B cell (primary cell): ENCODE data around the gene UMAD1. TPM values are rescaled to one million over a fixed set of nuclear protein-coding genes. Genes with fewer than 3 reads are reported as not detected.

ENCODE experiments used
- ATAC-seq: fragments of 200-7000 bp; cut with Tn5 transposase; one replicate; pipeline ENCODE4 v1.10.0; 2021; ENCODE audit warnings: low read depth, mild to moderate bottlenecking, moderate number of reproducible peaks, moderate library complexity
- CTCF ChIA-PET: fragments of 350-600 bp; sonication (Branson Sonifier 250); formaldehyde crosslinking; loops from one replicate; lab custom pipeline; 2021; ENCODE audit warnings: antibody characterized with exemption, inconsistent platforms; lab: Charles Lee
- POLR2A ChIA-PET: fragments of 350-600 bp; sonication (Branson Sonifier 250); formaldehyde crosslinking; loops from one replicate; lab custom pipeline; 2021; ENCODE audit warnings: antibody characterized with exemption; lab: Charles Lee
- DNase-seq: peaks from one replicate; pipeline ENCODE4 v3.0.0; 2013
- H2AFZ ChIP-seq: 2 replicates; pipeline ENCODE4 v1.6.1; 2012; ENCODE audit warnings: mild to moderate bottlenecking, low read depth, low read length; ENCODE audit not compliant: insufficient read depth, poor library complexity, severe bottlenecking
- H3K27ac ChIP-seq, 2 donors: 1 replicate in 1 of 2; 2 replicates in 1 of 2; pipeline ENCODE4 v1.5.1; 2012 to 2013; ENCODE audit warnings: low read length in 2 of 2, mild to moderate bottlenecking in 2 of 2, moderate library complexity in 1 of 2
- H3K27me3 ChIP-seq, 4 experiments: fragments of 200-600 bp in 1 of 4; sonication (generic) in 1 of 4; replicated peaks in 1 of 4; 1 replicate in 2 of 4; 2 replicates in 2 of 4; pipeline versions ENCODE4 v1.6.1 to v1.7.0; 2013 to 2016; ENCODE audit warnings: low read length in 3 of 4, mild to moderate bottlenecking in 2 of 4, mixed read lengths in 1 of 4, moderate library complexity in 1 of 4; ENCODE audit not compliant: insufficient read depth in 4 of 4, control insufficient read depth in 3 of 4; ENCODE audit errors: control extremely low read depth in 1 of 4
- H3K36me3 ChIP-seq, 2 experiments: replicated peaks in 1 of 2; 1 replicate in 1 of 2; 2 replicates in 1 of 2; pipeline versions ENCODE4 v1.6.1 to v1.7.1; 2013; ENCODE audit warnings: low read length in 1 of 2; ENCODE audit not compliant: insufficient read depth in 2 of 2, control insufficient read depth in 1 of 2; ENCODE audit errors: control extremely low read depth in 1 of 2, extremely low read depth in 1 of 2
- H3K4me1 ChIP-seq, 2 donors: fragments of 200-600 bp in 1 of 2; sonication (generic) in 1 of 2; 1 replicate in 1 of 2; 2 replicates in 1 of 2; pipeline versions ENCODE4 v1.5.1 to v1.6.1; 2013 to 2017; ENCODE audit warnings: low read length in 2 of 2; ENCODE audit not compliant: control insufficient read depth in 2 of 2, insufficient read depth in 2 of 2
- H3K4me2 ChIP-seq: replicated peaks from 2 replicates; pipeline ENCODE3; 2012; ENCODE audit warnings: mild to moderate bottlenecking, low read depth, low read length; ENCODE audit not compliant: poor library complexity, severe bottlenecking
- H3K4me3 ChIP-seq, 5 experiments: fragments of 200-600 bp in 1 of 5; sonication (generic) in 1 of 5; 1 replicate in 3 of 5; 2 replicates in 2 of 5; pipeline versions ENCODE4 v1.5.1 to v1.7.0; 2011 to 2016; ENCODE audit warnings: low read length in 4 of 5, mild to moderate bottlenecking in 4 of 5, low read depth in 2 of 5, control low read depth in 1 of 5, moderate library complexity in 1 of 5; ENCODE audit not compliant: insufficient read depth in 1 of 5; ENCODE audit errors: control extremely low read depth in 1 of 5, extremely low read depth in 1 of 5
- H3K79me2 ChIP-seq: fragments of 200-600 bp; sonication (generic); one replicate; pipeline ENCODE4 v1.6.0; 2016; ENCODE audit warnings: low read length; ENCODE audit not compliant: control insufficient read depth, insufficient read depth
- H3K9ac ChIP-seq: fragments of 200-600 bp; sonication (generic); 2 replicates; pipeline ENCODE4 v1.6.1; 2017; ENCODE audit warnings: mild to moderate bottlenecking, low read length, moderate library complexity
- H3K9me3 ChIP-seq, 3 donors: one replicate each; pipeline versions ENCODE4 v1.6.1 to v1.7.1; 2013; ENCODE audit warnings: low read length in 2 of 3; ENCODE audit not compliant: control insufficient read depth in 2 of 3, insufficient read depth in 1 of 3; ENCODE audit errors: control extremely low read depth in 1 of 3
- H4K20me1 ChIP-seq: 2 replicates; pipeline ENCODE4 v1.6.0; 2012; ENCODE audit warnings: mild to moderate bottlenecking, low read length; ENCODE audit not compliant: insufficient read depth, control insufficient read depth, poor library complexity, severe bottlenecking
- H3K27ac Mint-ChIP-seq: one replicate; pipeline ENCODE4 v1.8.0; 2021; ENCODE audit warnings: mixed read lengths
- H3K27me3 Mint-ChIP-seq: one replicate; pipeline ENCODE4 v1.8.0; 2021; ENCODE audit warnings: mixed read lengths
- H3K4me1 Mint-ChIP-seq: one replicate; pipeline ENCODE4 v1.8.0; 2021; ENCODE audit warnings: mixed read lengths
- H3K4me3 Mint-ChIP-seq: one replicate; pipeline ENCODE4 v1.8.0; 2021; ENCODE audit warnings: mixed read lengths
- H3K9me3 Mint-ChIP-seq: one replicate; pipeline ENCODE4 v1.8.0; 2022; ENCODE audit warnings: mixed read lengths; ENCODE audit not compliant: insufficient read depth
- CTCF ChIP-seq: fragments of 200-600 bp; IDR thresholded peaks from one replicate; pipeline ENCODE4 v1.8.0; 2022; ENCODE audit warnings: antibody characterized with exemption, mild to moderate bottlenecking
- EZH2 ChIP-seq: IDR thresholded peaks from 2 replicates; pipeline ENCODE4 v1.6.1; 2012; ENCODE audit warnings: borderline replicate concordance, low read depth, mild to moderate bottlenecking, moderate library complexity, low read length; ENCODE audit not compliant: insufficient read depth, poor library complexity, severe bottlenecking
- WGBS: methylation state at CpG from one replicate; pipeline ENCODE4 v1.1.5; 2013; ENCODE audit warnings: missing lambda C conversion rate; ENCODE audit not compliant: insufficient coverage; 5-methylcytosine and 5-hydroxymethylcytosine counted together
- intact Hi-C: fragments of 100-400 bp; cut with micrococcal nuclease; formaldehyde crosslinking; loops from one replicate; pipeline ENCODE4 v1.10.0; 2022
- polyA plus RNA-seq: library from polyadenylated mRNA; depleted of rRNA; stranded (reverse); fragments of >200 nt; gene quantifications from 2 replicates; pipeline ENCODE4 v1.2.3, GENCODE V29; 2012
- total RNA-seq, 2 donors: library from RNA; stranded (reverse); fragments of 120-200 nt in 1 of 2; gene quantifications; 1 replicate in 1 of 2; 2 replicates in 1 of 2; pipeline versions ENCODE4 v1.2.3 to v1.2.4, GENCODE V29; 2013 to 2022

Gene UMAD1
- total and polyA plus RNA-seq, 2 donors (not counting 1 experiment from before 2014, with no cell fraction given): 11.6 to 25.9 TPM

GRCh38 chr7:7768977-7769709 lies 128.6 kb downstream of the UMAD1 start:
- no peak for DNase-seq
- peaks cover 24 to 33% of the 10 kb centered on the region in 2 donors for H3K4me1 ChIP-seq
- no peaks in the 10 kb centered on the region for H3K27me3 ChIP-seq
- no peaks in the 10 kb centered on the region for H3K9me3 Mint-ChIP-seq
- intact Hi-C loops: no loop called here
- H2AFZ ChIP-seq: no peak overlapping the region
- 100% methylated on average over 1 of the region's 5 CpGs for WGBS
- H3K4me3 Mint-ChIP-seq: no peak overlapping the region
- H3K27ac Mint-ChIP-seq: no peak overlapping the region
- peaks cover 32% of the 10 kb centered on the region for H3K4me1 Mint-ChIP-seq
- no peak for ATAC-seq
- ChIA-PET POLR2A (interaction anchor here (1.2 kb wide), 1 partner anchor 199 kb away, joined by 3 read pairs; the partner anchor contains the start of gene GLCCI1), CTCF (interaction anchor here (0.8 to 1.2 kb wide), 2 partner anchors 8 to 421 kb away, joined by 3 to 5 read pairs; no protein-coding TSS in a partner anchor)
- TF ChIP-seq CTCF: no peak
- no peak for TF ChIP-seq EZH2
- H4K20me1 ChIP-seq: no peaks in the 10 kb centered on the region
- no peaks in the 10 kb centered on the region for H3K9me3 ChIP-seq
- H3K4me3 ChIP-seq: no peak overlapping the region
- no peak overlapping the region for H3K4me2 ChIP-seq
- H3K79me2 ChIP-seq: peaks cover 24% of the 10 kb centered on the region
- H3K36me3 ChIP-seq: no peaks in the 10 kb centered on the region
- no peak overlapping the region for H3K27ac ChIP-seq
- H3K9ac ChIP-seq: no peak overlapping the region
- H3K27me3 Mint-ChIP-seq: no peaks in the 10 kb centered on the region
